ENCODE measurements around the gene MAN1A1. TPM values are rescaled to one million over a fixed set of nuclear protein-coding genes. Genes with fewer than 3 reads are reported as not detected.

MAN1A1 gene
- total RNA-seq, 1 experiment from 2014 or later = 19.0 TPM

- H3K79me2 ChIP-seq (ENCODE audit: low read length) = no peaks in the 10 kb centered on the region
Measured at GRCh38 chr6:119181046-119181445, 168.5 kb downstream of the MAN1A1 start.

DNA sequence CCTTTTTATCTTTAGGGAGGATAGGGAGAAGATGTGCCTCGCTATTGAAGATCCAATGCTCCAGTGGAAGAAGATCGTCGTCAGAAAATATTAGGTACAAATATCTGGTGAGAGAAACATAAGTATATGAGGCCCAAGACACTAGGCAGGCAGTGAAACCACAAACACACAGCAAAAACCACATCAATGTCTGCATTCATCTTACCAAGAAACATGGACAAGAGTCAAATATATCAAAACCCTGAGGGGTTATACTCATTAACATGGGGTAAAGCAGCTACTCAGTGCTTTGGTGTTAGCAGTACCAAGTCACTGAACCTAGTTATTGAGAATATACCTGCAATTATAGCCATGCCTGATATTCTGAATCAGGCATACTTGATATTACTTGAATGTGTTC, 169.7 kb downstream of the MAN1A1 start:
- intact Hi-C loops (cut with micrococcal nuclease) = no loop called here
- Histone ChIP-seq H3K9me3 (ENCODE audit: low read length) (no peaks in the 10 kb centered on the region), H4K20me1 (ENCODE audit: low read length) (no peaks in the 10 kb centered on the region), H3K36me3 (ENCODE audit: low read depth, low read length) (no peaks in the 10 kb centered on the region), H3K9me2 (replicated peaks; ENCODE audit: low read length) (no peaks in the 10 kb centered on the region), H3K27ac (ENCODE audit: low read length) (no peak overlapping the region), H2AFZ (ENCODE audit: low read length) (no peak overlapping the region), H3K27me3 (ENCODE audit: low read length) (no peaks in the 10 kb centered on the region), H3K4me2 (ENCODE audit: low read length) (no peak overlapping the region), H3K9ac (ENCODE audit: low read length) (no peak overlapping the region), H3K4me1 (ENCODE audit: insufficient read depth, low read length) (no peaks in the 10 kb centered on the region), H3K4me3 (ENCODE audit: low read length) (no peak overlapping the region), H3F3A (ENCODE audit: low read length, unreplicated experiment) (no peaks in the 10 kb centered on the region), H3K79me2 (ENCODE audit: low read length) (no peaks in the 10 kb centered on the region)
- DNase-seq = no peak
- CTCF ChIA-PET = no interaction called here
- no peak for ATAC-seq
- no TSS peak for BruUV-seq (replicated peaks)
- no peak for TF ChIP-seq EZH2 (IDR thresholded peaks at IDR 0.05; ENCODE audit: low read length, unreplicated experiment)
- TF ChIP-seq EZH2phosphoT487 (IDR thresholded peaks at IDR 0.05; ENCODE audit: borderline replicate concordance, low read length) = no peak
- no peak for TF ChIP-seq CTCF (conservative IDR thresholded peaks at IDR 0.05; ENCODE audit: low read depth, low read length)
- POLR2A ChIA-PET (ENCODE audit: unreplicated experiment) = no interaction called here

More at GRCh38 chr6:119181046-119181445, 168.5 kb downstream of the MAN1A1 start:
- Histone ChIP-seq H3K4me1 (ENCODE audit: insufficient read depth, low read length) (no peaks in the 10 kb centered on the region), H3K9me3 (ENCODE audit: low read length) (no peaks in the 10 kb centered on the region), H3F3A (ENCODE audit: low read length, unreplicated experiment) (no peaks in the 10 kb centered on the region), H3K36me3 (ENCODE audit: low read depth, low read length) (no peaks in the 10 kb centered on the region), H3K9me2 (replicated peaks; ENCODE audit: low read length) (no peaks in the 10 kb centered on the region), H3K9ac (ENCODE audit: low read length) (no peak overlapping the region), H4K20me1 (ENCODE audit: low read length) (no peaks in the 10 kb centered on the region), H3K4me2 (ENCODE audit: low read length) (no peak overlapping the region), H2AFZ (ENCODE audit: low read length) (no peak overlapping the region), H3K27me3 (ENCODE audit: low read length) (no peaks in the 10 kb centered on the region), H3K4me3 (ENCODE audit: low read length) (no peak overlapping the region), H3K27ac (ENCODE audit: low read length) (no peak overlapping the region)
- intact Hi-C loops (cut with micrococcal nuclease) = no loop called here
- TF ChIP-seq EZH2 (IDR thresholded peaks at IDR 0.05; ENCODE audit: low read length, unreplicated experiment) = no peak
- no peak for TF ChIP-seq CTCF (conservative IDR thresholded peaks at IDR 0.05; ENCODE audit: low read depth, low read length)
- no peak for TF ChIP-seq EZH2phosphoT487 (IDR thresholded peaks at IDR 0.05; ENCODE audit: borderline replicate concordance, low read length)
- DNase-seq = no peak
- ChIA-PET POLR2A (ENCODE audit: unreplicated experiment) (no interaction called here), CTCF (no interaction called here)
- ATAC-seq = no peak
- BruUV-seq (replicated peaks) = no TSS peak

- no peak for DNase-seq
- H2AFZ ChIP-seq (ENCODE audit: low read length) = no peak overlapping the region
- TF ChIP-seq EZH2 (IDR thresholded peaks at IDR 0.05; ENCODE audit: low read length, unreplicated experiment) (no peak), EZH2phosphoT487 (IDR thresholded peaks at IDR 0.05; ENCODE audit: borderline replicate concordance, low read length) (no peak), CTCF (conservative IDR thresholded peaks at IDR 0.05; ENCODE audit: low read depth, low read length) (no peak)
- H3K9me2 ChIP-seq (replicated peaks; ENCODE audit: low read length) = no peaks in the 10 kb centered on the region
- CTCF ChIA-PET = no interaction called here
- no peaks in the 10 kb centered on the region for H3K27me3 ChIP-seq (ENCODE audit: low read length)
- H3K9ac ChIP-seq (ENCODE audit: low read length) = no peak overlapping the region
- ATAC-seq = no peak
- no peak overlapping the region for H3K4me3 ChIP-seq (ENCODE audit: low read length)
- no peaks in the 10 kb centered on the region for H3K4me1 ChIP-seq (ENCODE audit: insufficient read depth, low read length)
- no peak overlapping the region for H3K4me2 ChIP-seq (ENCODE audit: low read length)
- no peaks in the 10 kb centered on the region for H3K36me3 ChIP-seq (ENCODE audit: low read depth, low read length)
- H3K79me2 ChIP-seq (ENCODE audit: low read length) = no peaks in the 10 kb centered on the region
- intact Hi-C loops (cut with micrococcal nuclease) = no loop called here
- H3K9me3 ChIP-seq (ENCODE audit: low read length) = no peaks in the 10 kb centered on the region
- H4K20me1 ChIP-seq (ENCODE audit: low read length) = no peaks in the 10 kb centered on the region
- BruUV-seq (replicated peaks) = no TSS peak
- POLR2A ChIA-PET (ENCODE audit: unreplicated experiment) = no interaction called here
- no peak overlapping the region for H3K27ac ChIP-seq (ENCODE audit: low read length)
- H3F3A ChIP-seq (ENCODE audit: low read length, unreplicated experiment) = no peaks in the 10 kb centered on the region
Measured at GRCh38 chr6:119179062-119179461, 170.5 kb downstream of the MAN1A1 start.

All from PC-3 (cell line).